HUDEP-2 (cell line): ENCODE data around the gene SOCS1.

ENCODE experiments used
- DNase-seq, 76 experiments: peaks; one replicate each; lab custom pipeline; 2025; ENCODE audit not compliant: unreplicated experiment in 76 of 76; lab: John Stamatoyannopoulos, UW

Gene SOCS1

DNA sequence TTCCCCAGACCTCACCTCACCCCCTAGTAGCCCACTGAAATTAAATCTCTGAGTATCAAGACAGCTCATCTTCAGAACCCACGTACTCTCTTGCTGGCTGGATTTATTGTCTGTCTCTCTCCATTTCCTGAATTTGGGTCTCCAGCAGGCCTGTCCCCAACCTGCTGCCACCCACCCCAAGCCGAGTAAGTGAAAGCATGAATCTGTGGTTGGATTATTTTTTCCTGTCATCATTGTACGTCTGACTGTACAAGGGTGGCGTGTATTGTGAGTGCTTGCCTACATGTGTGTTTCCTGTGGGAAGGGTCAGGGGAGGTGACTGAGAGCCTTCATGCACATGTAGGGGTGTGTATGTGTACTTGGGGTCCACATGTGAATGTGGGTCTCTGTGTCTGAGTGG is 7.7 kb upstream of the SOCS1 start:
- no peak for DNase-seq

DNA sequence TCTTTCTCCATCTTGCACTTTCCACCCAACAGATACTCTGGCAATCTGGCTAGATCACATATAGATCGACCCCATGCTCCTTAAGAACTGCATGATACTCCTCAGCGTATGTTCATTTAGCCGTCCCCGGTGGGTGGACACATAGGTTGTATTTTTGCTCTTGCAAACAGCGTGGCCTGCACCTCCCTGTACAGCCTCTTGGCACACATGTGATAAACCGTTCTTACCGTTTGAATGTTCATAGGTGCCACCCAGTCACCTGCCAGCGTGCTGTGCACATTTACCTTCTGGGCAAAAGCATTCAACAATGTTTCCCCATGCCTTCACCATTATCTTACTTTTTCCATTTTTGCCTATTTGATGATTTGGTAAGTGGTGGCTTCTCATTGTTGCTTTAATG is 6.9 kb upstream of the SOCS1 start:
- no peak for DNase-seq

DNA sequence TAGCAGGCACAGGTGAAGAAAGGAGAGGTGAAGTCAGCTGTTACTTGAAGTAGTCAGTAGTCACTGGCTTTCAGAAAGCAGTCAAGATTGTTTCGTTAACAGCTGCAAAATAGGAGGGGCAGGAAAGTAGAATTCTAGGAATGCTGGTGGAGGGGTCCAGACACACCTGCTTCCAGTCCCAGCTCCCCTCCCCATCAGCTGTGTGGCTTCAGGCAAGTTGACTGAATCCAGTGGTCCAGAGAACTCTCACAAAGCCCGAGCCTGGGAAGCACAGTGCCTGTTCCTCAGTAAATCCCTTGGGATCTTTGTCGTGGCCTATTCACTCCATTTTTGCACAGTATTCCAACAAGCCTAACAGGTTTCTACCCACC is 4.6 kb upstream of the SOCS1 start:
- DNase-seq: no peak

DNA sequence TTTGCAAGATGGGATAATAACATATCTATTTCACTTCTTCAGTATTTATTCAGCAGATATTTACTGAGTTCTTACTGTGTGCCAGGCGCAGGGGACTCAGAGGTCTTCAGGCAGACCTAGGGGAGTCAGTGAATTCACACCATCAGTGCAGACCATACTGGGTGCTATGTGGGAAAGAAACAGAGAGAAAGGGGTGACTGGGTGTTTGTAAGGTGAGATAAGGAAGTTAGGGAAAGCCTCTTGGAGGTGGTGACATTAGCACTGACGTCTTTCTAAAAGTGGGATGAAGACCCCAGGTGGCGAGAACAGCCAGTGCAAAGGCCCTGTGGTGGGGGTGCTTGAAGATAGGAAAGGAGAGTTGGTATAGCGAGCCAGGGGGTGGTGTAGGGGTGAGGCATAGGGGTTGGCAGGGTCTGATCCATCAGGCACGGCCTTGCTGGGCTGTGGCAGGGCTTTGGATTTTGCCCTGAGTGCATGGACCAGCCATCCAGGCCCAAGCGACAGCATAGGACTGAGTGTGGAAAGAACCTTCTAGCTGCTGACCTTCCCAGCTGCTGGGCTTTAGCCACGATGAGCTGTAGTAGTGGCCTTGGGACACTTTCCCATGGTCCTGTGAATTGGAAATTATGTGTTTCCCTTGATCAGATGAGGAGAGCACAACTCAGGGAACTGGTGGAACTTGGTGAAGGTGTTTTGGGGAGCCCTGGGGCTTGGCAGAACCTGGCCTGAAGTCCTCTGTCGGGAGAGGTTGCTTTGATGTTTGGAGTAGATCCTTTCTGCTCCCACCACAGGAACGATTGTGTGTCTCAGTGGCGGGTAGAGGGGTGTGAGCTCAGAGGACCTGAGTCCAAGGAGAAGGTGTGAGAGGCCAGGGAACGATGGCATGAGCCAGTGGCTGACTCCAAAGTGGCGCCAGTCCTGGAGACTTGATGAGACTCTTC is 3.9 kb upstream of the SOCS1 start:
- no peak for DNase-seq

DNA sequence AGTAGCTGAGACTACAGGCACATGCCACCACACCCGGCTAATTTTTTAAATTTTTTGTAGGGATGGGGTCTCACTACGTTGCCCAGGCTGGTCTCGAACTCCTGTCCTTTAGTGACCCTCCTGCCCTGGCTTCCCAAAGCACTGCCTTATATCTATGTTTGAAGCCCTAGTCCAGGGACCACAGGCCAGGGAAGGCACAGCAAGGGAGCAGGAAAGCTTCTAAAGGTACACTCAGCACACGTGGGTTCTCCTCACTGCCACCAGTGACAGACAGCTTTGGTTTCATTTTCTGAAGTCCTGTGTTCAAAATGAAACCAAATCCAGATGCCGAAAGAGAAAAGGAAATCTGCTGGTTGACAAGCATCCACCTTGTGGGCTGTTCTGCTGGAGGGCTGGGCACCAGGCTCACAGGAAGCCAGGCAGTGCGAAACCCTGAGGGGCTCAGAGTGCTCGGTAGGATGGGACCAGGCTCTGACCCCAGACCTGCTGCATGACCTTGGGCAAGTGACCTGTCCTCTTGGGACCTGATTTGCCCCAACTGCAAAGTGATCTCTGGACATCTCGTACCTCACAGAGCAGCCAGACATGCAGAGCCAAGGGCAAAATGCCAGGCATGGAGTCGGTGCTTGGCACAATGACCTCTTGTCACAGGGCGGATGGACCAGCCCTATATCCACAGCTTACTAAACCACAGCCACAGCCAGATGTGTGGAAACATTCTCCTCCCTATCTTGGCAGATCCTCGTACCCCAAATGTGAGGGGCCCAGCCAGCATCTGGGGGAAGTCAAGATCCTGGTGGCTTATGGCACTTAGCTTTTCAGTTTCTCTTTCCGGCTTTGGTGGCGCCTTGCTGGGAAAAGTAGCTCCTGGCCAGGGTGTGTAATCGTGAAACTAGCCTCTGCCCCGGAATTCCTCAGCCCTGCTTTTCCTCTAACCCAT is 2.8 kb upstream of the SOCS1 start:
- peak in 11 of 76 experiments; percentile 7 to 28 (median 18) for DNase-seq

DNA sequence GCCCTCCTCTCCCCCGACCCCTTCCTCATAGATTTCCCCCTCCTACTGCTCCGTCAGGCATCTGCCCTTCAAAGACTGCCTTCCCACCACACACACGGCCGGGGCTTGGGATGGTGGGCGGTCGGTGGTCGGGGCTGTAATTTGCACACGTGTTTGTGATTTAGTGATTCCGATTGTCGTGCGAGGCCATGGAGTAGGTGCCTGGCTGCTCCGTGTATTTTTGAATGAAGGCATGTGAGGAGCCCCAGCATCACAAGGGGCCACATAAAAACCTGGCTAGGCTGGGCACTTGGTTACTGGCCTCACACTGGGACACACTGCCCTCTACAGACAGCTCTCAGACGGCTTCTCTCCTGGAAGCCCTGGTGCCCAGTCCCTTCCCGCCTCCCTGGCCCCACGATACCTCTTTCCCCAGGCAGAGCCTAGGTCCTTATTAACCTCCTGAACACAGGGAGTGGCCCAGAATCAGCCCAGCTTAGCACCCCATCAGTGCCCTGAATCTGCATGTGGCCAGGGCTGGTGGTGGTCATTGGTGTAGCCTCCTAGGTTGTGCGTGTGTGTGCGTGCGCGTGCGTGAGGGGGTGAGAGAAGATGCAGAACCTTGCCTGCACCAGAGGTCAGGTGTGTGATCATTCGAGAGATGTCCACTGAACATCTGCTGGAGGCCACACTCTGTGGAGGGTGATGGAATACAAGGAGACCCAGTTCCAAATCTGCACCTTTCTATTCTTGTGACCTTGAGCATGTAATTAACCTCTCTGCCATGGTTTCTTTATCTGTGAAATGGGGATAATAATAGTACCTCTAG is 1.3 kb upstream of the SOCS1 start:
- DNase-seq: peak in 70 of 76 experiments; percentile 20 to 83 (median 62)

DNA sequence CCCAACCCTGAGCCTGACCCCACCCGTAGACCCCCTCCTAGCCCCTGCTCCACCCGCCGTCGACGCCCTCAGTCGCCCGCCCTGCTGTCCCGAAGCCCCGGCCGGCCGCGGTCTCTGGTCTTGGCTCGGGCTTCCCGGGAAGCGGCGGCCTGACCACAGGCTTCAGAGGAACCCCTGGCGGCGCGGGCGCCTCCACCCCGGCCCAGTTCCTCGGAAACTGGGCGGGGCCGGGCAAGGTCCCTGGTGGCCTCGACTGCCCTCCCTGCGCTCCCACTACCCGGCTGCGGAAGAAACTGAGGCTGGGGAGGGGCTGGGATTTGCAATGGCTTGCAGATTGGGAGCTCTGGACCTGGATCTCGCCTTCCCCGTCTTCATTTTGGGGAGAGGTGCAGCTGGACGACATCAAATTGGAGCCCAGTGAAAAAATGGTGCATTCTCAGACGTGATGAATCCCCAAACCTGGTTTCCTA is 692 bp upstream of the SOCS1 start:
- DNase-seq: no peak

DNA sequence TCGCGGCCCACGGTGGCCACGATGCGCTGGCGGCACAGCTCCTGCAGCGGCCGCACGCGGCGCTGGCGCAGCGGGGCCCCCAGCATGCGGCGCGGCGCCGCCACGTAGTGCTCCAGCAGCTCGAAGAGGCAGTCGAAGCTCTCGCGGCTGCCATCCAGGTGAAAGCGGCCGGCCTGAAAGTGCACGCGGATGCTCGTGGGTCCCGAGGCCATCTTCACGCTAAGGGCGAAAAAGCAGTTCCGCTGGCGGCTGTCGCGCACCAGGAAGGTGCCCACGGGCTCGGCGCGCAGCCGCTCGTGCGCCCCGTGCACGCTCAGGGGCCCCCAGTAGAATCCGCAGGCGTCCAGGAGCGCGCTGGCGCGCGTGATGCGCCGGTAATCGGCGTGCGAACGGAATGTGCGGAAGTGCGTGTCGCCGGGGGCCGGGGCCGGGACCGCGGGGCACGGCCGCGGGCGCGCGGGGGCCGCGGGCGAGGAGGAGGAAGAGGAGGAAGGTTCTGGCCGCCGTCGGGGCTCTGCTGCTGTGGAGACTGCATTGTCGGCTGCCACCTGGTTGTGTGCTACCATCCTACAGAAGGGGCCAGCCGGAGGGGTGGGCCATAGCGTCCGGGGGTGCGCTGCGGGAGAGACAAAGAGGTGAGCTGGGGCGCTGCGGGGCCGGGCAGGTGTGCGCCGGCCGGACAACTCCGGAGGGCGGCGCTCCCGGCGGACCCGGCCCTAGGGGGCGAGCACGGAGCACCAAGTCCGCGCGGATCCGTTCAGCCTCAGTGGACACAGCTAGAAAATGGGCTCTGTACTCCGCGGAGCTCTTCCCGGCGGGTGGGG is 879 bp downstream of the SOCS1 start:
- peak in 30 of 76 experiments; percentile 19 to 62 (median 32) for DNase-seq

DNA sequence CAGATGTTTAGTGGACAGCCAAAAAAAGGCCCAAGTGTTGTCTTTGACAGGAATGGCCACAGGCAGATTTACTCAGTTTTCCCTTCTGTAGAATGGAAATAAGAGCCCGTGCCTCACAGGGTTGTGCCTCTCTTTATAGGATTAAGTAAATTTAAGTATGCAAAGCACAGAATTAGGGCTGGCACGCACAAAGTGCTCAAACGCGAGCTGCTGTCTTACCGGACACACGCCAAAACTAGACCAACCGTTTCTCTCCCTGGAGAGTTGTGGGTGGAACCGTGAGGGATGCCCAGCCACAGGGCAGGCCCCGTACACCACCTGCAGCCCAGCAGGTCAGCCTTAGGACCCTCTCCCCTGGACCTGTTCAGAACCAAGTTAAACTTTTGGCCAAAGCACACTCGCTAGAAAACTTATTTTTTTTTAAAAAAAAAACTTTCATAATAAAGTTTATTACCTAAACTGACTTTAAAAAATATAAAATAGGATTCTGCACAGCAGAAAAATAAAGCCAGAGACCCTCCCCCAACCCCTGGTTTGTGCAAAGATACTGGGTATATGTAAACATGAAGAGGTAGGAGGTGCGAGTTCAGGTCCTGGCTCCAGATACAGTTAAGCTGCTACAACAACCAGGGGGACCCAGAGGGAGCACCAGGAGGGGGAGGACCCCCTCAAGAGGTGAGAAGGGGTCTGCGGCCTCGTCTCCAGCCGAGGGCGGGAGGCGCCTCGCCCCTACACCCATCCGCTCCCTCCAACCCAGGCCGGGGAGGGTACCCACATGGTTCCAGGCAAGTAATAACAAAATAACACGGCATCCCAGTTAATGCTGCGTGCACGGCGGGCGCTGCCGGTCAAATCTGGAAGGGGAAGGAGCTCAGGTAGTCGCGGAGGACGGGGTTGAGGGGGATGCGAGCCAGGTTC is 1.8 kb downstream of the SOCS1 start:
- DNase-seq: peak in 1 of 76 experiments; percentile 23

DNA sequence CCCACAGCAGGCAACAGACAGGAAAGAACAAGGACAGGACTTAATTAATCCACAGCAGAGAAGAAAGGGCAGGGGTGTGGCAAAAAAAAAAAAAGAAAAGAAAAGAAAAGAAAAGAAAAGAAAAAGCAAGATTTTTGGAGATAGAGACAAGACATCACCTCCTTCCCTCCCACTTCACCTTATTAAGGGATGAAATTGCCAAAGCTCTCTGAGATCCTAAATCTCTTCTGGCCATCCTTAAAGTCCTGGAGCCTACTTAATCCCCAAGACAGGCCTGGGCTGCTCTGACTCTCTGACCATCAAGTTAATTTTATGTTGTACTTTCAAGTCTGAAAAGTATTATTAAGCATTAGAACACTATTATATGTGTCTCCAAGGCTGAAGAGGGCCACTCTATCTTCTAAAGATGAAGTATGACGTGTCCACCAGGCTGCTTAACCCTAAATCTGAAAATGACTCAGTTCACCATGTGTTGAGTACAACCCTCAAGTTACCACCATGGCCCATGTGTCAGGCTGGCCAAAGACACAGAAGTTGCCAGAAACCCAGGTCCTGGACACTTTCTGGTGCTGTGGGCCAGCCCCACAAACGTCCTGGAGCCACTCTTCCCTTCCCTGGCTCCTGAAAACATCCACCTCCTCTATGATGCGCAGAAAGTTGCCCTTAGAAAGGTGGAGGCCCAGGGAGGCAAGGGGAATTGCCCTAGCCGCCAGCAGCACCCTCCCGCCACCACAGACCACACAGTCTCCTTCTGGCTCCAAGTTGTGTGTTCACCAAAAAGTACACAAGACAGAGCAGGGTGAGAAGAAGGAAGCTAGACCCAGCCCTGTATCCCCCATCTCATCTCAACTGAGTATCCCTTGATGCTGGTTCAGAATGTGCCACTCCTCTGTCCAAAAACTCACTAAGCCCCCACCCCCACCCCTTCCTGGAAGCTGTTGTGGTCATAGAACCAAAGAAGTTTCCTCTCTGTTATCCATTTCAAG is 2.7 kb downstream of the SOCS1 start:
- peak in 2 of 76 experiments; percentile 14 to 21 for DNase-seq

DNA sequence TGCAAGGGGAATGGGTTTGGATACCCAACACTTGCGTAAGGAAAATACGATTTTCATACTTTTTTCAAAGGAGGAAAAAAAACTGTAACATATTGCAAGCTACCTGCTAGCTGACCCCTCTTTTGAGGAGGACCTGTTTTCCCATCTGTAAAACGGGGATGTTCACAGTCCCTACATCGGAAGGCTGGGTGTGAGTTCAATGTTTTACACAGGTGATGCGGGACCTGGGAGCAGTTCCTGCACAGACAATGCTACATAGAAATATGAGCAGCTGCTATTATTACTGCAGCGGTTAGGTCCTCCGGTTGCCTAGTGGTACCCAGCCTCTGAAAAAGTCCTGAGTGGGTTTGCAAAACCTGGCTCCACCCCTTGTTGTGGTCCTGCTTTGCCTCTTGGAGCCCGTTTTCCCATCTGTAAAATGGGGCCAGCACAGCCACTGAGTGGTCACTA is 3.5 kb downstream of the SOCS1 start:
- DNase-seq: no peak

DNA sequence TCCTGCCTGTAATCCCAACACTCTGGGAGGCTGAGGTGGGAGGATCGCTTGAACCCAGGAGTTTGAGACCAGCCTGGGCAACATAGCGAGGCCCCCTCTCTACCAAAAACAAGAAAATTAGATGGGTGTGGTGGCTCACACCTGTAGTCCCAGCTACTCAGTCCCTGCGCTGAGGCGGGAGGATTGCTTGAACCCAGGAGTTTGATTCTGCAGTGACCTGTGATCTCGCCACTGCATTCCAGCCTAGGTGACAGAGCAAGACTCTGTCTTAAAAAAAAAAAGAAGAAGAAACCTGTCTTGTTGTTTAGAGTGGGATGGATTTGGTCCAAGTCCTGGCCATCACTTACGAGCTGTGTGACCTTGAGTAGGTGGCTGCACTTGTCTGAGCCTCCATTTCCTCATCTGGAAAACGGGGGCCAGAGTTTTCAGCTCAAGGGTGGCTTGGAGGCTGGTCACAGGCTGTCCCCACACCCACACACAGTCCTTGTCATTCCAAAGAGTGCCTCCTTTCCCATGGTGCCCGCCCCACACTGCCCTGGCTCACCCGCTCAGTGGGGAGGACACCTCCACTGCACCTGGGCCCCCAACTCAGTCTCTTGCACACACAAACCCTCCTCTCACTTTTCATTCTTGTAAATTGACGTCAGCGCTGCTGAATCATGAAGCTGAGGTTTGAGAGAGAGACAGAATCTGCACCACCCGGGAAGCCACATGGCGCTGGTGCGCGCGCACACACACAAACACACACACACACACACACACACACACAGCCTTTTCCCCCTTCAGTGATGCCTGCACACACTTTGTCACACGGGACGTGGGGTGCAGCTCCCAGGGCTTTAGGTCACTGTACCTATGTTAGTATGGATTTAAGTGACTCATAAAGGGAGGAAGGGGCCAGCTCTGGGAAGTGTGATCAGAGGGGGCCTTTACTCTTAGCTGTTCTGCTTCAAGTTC is 4.2 kb downstream of the SOCS1 start:
- DNase-seq: no peak

DNA sequence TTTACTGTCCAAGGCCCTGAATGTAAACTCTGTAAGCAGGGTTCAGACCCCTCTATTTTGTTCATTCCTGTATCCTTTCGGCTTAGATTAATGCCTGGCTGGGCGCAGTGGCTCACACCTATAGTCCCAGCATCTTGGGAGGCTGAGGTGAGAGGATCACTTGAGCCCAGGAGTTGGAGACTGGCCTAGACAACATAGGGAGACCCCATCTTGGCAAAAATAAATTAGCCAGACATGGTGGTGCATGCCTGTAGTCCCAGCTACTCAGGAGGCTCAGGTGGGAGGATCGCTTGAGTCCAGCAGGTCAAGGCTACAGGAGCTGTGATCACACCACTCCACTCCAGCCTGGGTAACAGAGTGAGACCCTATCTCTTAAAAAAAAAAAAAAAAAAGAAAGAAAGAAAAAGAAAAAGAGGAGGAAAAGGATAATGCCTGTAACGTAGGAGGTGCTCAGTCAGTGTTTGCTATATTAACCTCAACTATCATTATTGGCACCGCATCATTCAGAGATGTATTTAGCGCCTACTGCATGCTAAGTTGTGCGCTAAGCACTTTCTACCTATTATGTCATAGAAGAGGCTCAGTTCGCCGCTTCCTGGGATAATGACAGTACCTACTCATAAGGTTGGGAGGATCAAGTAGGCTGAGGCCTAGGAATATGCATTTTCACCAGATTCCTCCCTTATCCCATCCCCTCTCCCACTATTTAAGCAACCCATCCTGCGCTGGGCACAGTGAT is 5.0 kb downstream of the SOCS1 start:
- DNase-seq: no peak

DNA sequence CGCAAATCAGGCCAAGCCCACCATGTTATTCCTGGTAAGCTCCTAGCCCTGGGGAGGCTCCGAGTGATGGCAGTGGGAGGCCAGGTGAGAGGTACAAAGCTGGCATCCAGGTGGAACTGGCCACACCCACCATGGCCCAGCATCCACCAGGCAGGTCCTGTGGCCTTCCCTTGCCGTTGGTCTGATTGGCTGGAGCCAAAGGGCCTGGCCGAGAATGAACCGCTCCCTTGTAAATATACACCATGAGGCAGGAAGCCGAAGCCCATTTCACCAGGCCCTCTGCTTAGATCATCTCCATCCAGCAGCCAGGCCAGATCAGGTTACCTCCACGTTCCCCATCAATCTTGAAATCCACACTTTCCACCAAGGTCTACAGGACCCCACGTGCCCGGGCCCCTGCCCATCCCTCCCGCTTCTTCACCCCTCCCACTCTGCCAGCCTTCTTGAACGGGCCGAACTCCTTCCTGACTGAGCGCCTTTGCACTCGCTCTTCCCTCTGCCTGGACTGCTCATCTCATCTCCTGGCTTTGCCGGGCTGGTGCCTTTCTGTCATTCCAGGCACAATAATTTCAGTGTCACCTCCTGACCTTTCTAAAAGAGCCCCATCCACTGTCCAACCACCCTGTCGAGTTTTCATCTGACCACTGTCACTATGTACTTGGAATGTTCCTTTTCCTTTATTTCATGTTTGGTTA is 5.8 kb downstream of the SOCS1 start:
- no peak for DNase-seq
